Mononuclear cell (primary cell): ENCODE data around the gene RAPGEFL1. TPM values are rescaled to one million over a fixed set of nuclear protein-coding genes. Genes with fewer than 3 reads are reported as not detected.
A peak's percentile ranks its signal among the peaks of the same experiment; 100 is the strongest.
"Not testable (repeated sequence)": the region's sequence is repeated elsewhere in the genome, so short reads cannot be mapped to it uniquely, and the experiment has no call there.

Experiments used
- H3K27me3 ChIP-seq: 2 replicates; pipeline ENCODE4 v1.6.0; 2011; ENCODE audit warnings: low read length, control low read depth; ENCODE audit not compliant: insufficient read depth
- H3K4me1 ChIP-seq: 2 replicates; pipeline ENCODE4 v1.5.1; 2011; ENCODE audit warnings: mild to moderate bottlenecking, low read length, control low read depth; ENCODE audit not compliant: insufficient read depth
- H3K4me3 ChIP-seq: 2 replicates; pipeline ENCODE4 v1.5.1; 2011; ENCODE audit warnings: mild to moderate bottlenecking, low read length, moderate library complexity
- H3K9me3 ChIP-seq: 2 replicates; pipeline ENCODE4 v1.5.1; 2011; ENCODE audit warnings: low read depth, mild to moderate bottlenecking, control low read depth, low read length
- total RNA-seq: library from RNA; depleted of rRNA; stranded (reverse); fragments of >200 nt; gene quantifications from one replicate; pipeline ENCODE4 v1.2.3, GENCODE V29; 2012

Gene RAPGEFL1
- total RNA-seq, 1 donor: 2.3 TPM

GRCh38 chr17:40187238-40187637, 10.0 kb downstream of the RAPGEFL1 start:
- Histone ChIP-seq H3K4me1 (peaks cover 23% of the 10 kb centered on the region), H3K27me3 (peaks cover 3% of the 10 kb centered on the region), H3K4me3 (no peak overlapping the region), H3K9me3 (no peaks in the 10 kb centered on the region)

DNA sequence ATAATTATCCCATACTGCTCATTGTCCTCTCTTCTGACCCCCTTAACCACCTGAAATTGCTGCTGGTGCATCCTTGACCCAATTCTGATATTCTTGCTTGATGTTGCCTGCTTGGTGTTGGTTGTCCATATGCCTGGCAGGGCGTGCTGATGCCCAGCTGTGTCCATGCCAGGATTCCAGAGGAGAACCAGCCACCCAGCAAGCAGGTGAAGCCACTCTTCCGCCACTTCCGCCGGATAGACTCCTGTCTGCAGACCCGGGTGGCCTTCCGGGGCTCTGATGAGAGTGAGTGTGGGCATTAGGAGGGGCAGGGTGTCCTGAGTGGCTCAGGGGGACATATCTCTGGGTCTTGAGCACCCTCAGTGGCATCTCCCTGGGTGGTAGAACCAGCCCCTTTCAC, 11.4 kb downstream of the RAPGEFL1 start:
- Histone ChIP-seq H3K4me3 (no peak overlapping the region), H3K4me1 (peaks cover 23% of the 10 kb centered on the region), H3K9me3 (no peaks in the 10 kb centered on the region), H3K27me3 (peaks cover 3% of the 10 kb centered on the region)

- Histone ChIP-seq H3K4me1 (peaks cover 18% of the 10 kb centered on the region), H3K9me3 (no peaks in the 10 kb centered on the region), H3K4me3 (no peak overlapping the region), H3K27me3 (peaks cover 3% of the 10 kb centered on the region)
Observed at GRCh38 chr17:40190197-40191021, 13.1 kb downstream of the RAPGEFL1 start.

- Histone ChIP-seq H3K4me1 (peaks cover 14% of the 10 kb centered on the region), H3K27me3 (peaks cover 3% of the 10 kb centered on the region), H3K4me3 (peak overlapping the region; percentile 36), H3K9me3 (no peaks in the 10 kb centered on the region)
Observed at GRCh38 chr17:40191237-40192208, 14.3 kb downstream of the RAPGEFL1 start.

- H3K4me1 ChIP-seq: peaks cover 14% of the 10 kb centered on the region
- no peaks in the 10 kb centered on the region for H3K9me3 ChIP-seq
- no peak overlapping the region for H3K4me3 ChIP-seq
- H3K27me3 ChIP-seq: peaks cover 3% of the 10 kb centered on the region
Observed at GRCh38 chr17:40192961-40193360, 15.7 kb downstream of the RAPGEFL1 start.

DNA sequence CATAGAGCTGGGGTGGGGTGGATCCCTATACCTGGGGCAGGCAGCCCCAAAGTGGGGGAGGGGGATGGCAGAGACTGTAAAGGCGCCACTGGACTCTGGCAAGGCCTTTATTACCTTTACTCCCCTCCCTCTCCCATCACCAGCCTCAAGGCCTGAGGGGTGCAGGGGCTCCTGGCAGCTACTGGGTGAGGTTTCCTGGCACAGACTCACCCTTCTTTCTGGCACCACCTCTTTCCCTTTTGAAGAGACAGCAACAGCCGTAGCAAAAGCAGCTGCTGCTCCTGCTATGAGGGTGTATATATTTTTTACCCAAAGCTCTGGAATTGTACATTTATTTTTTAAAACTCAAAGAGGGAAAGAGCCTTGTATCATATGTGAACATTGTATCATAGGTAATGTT, 17.6 kb downstream of the RAPGEFL1 start:
- H3K27me3 ChIP-seq: peaks cover 3% of the 10 kb centered on the region
- peaks cover 14% of the 10 kb centered on the region for H3K4me1 ChIP-seq
- no peak overlapping the region for H3K4me3 ChIP-seq
- H3K9me3 ChIP-seq: no peaks in the 10 kb centered on the region

DNA sequence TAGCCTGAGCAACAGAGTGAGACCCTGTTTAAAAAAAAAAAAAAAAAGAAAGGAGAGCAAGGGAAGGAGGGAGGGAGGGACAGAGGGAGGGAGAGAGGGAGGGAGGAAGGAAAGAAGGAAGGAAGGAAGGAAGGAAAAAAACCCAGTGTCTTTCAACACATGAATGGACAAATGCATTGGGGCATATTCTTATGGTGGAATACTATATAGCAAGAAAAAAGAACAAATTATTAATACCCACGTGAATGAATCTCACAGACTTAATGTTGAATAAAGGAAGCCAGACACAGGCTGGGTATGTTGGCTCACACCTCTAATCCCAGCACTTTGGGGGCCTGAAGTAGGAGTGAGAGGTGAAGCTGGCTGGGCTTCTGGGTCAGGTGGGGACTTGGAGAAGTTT, 20.3 kb downstream of the RAPGEFL1 start:
- Histone ChIP-seq H3K9me3 (no peaks in the 10 kb centered on the region), H3K4me1 (peaks cover 6% of the 10 kb centered on the region), H3K27me3 (no peaks in the 10 kb centered on the region), H3K4me3 (no peak overlapping the region)

DNA sequence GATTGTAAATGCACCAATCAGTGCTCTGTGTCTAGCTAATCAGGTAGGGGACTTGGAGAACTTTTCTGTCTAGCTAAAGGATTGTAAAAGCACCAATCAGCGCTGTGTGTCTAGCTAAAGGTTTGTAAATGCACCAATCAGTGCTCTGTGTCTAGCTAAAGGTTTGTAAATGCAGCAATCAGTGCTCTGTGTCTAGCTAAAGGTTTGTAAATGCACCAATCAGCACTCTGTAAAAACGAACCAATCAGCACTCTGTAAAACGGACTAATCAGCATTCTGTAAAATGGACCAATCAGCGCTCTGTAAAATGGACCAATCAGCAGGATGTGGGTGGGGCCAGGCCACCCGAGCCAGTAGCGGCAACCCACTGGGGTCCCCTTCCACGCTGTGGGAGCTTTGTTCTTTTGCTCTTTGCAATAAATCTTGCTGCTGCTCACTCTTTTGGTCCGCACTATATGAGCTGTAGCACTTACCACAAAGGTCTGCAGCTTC, 20.7 kb downstream of the RAPGEFL1 start:
- H3K4me3 ChIP-seq: not testable (repeated sequence)

DNA sequence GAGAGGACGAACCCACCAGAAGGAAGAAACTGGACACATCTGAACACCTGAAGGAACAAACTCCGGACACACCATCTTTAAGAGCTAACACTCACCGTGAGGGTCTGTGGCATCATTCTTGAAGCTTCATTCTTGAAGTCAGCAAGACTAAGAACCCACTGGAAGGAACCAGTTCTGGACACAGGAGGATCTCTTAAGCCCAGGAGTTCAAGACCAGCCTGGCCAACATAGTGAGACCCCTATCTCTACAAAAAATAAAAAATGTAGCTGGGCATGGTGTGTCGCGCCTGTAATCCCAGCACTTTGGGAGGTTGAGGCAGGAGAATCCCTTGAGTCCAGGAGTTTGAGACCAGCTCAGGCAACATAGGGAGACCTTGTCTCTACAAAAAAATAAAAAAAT, 21.3 kb downstream of the RAPGEFL1 start:
- Histone ChIP-seq H3K9me3 (no peaks in the 10 kb centered on the region), H3K4me1 (peaks cover 12% of the 10 kb centered on the region), H3K4me3 (no peak overlapping the region), H3K27me3 (no peaks in the 10 kb centered on the region)

More for the DNA sequence above, 20.7 kb downstream of the RAPGEFL1 start:
- H3K27me3 ChIP-seq, H3K4me1 ChIP-seq, H3K9me3 ChIP-seq: not testable (repeated sequence)

DNA sequence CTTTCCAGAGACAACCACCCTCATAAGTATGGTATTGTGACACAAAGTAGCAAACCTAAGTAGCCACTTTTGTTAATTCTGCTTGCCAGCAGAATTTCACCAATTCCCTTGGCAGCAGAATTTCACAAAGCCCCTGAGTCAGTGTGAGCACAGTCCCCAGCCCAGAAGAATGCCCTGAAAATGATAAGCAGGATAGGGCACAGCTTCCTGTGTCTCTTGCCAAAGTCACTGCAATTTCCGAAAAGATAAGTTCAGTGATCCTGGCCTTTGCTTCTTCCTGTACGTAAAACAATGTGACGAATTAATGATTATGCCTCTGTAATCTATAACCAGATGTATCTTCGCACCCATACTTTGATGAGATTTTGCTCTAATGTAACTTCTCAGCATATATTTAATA, 25.9 kb downstream of the RAPGEFL1 start:
- Histone ChIP-seq H3K4me1 (peaks cover 12% of the 10 kb centered on the region), H3K9me3 (no peaks in the 10 kb centered on the region), H3K4me3 (no peak overlapping the region), H3K27me3 (no peaks in the 10 kb centered on the region)

DNA sequence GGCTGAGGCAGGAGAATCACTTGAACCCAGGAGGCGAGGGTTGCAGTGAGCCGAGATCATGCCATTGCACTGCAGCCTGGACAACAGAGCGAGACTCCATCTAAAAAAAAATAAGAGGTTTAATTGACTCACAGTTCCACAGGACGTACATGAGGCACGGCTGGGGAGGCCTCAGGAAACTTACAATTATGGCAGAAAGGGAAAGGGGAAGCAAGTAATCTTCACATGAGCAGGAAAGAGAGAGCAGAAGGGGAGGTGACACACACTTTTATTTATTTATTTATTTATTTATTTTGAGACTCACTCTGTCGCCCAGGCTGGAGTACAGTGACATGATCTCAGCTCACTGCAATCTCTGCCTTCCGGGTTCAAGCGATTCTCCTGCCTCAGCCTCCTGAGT, 28.9 kb downstream of the RAPGEFL1 start:
- peaks cover 12% of the 10 kb centered on the region for H3K4me1 ChIP-seq
- H3K27me3 ChIP-seq, H3K4me3 ChIP-seq, H3K9me3 ChIP-seq: not testable (repeated sequence)

- Histone ChIP-seq H3K27me3 (no peaks in the 10 kb centered on the region), H3K4me3 (no peak overlapping the region), H3K4me1 (no peaks in the 10 kb centered on the region), H3K9me3 (no peaks in the 10 kb centered on the region)
Observed at GRCh38 chr17:40209404-40210093, 32.3 kb downstream of the RAPGEFL1 start.

GRCh38 chr17:40213914-40214313, 36.6 kb downstream of the RAPGEFL1 start:
- not testable (repeated sequence) for H3K4me3 ChIP-seq, H3K27me3 ChIP-seq, H3K4me1 ChIP-seq, H3K9me3 ChIP-seq

- no peaks in the 10 kb centered on the region for H3K27me3 ChIP-seq
- no peaks in the 10 kb centered on the region for H3K9me3 ChIP-seq
- peaks cover 22% of the 10 kb centered on the region for H3K4me1 ChIP-seq
- H3K4me3 ChIP-seq: peak overlapping the region; percentile 69
Observed at GRCh38 chr17:40218006-40218739, 40.9 kb downstream of the RAPGEFL1 start.
